Right lobe of liver (tissue), 4 donors: ENCODE measurements around the gene DERL3.

Experiments used
- CTCF ChIP-seq, 4 donors: fragments of 200-600 bp in 3 of 4; fragments of 450-650 bp in 1 of 4; IDR thresholded peaks; one replicate each; pipeline versions ENCODE4 v1.5.1 to v1.8.0; 2016 to 2022; ENCODE audit warnings: antibody characterized with exemption in 4 of 4, mild to moderate bottlenecking in 2 of 4
- POLR2A ChIP-seq: fragments of 450-650 bp; IDR thresholded peaks from one replicate; pipeline ENCODE4 v1.6.1; 2017; ENCODE audit warnings: antibody characterized with exemption, mild to moderate bottlenecking
- donor health status: DM: no; HTN: no; CAD: no.
- donor health status: DM: no; HTN: no; CAD: no.
- donor health status: DM: no; HTN: yes; CAD: no.

GRCh38 chr22:23815541-23816155 lies 23.2 kb downstream of the DERL3 start:
- TF ChIP-seq POLR2A (no peak), CTCF (IDR thresholded peaks at IDR 0.05) (no peak)
